Activated CD8-positive, alpha-beta memory T cell treated with anti-CD3 and anti-CD28 coated beads, Interleukin-2, amount 50 U/mL, for 48 hours (primary cell): ENCODE results near the gene OPRL1.

Experiments
- DNase-seq: peaks from one replicate; pipeline ENCODE4 v3.0.0-alpha.2; 2020

Gene OPRL1

DNA sequence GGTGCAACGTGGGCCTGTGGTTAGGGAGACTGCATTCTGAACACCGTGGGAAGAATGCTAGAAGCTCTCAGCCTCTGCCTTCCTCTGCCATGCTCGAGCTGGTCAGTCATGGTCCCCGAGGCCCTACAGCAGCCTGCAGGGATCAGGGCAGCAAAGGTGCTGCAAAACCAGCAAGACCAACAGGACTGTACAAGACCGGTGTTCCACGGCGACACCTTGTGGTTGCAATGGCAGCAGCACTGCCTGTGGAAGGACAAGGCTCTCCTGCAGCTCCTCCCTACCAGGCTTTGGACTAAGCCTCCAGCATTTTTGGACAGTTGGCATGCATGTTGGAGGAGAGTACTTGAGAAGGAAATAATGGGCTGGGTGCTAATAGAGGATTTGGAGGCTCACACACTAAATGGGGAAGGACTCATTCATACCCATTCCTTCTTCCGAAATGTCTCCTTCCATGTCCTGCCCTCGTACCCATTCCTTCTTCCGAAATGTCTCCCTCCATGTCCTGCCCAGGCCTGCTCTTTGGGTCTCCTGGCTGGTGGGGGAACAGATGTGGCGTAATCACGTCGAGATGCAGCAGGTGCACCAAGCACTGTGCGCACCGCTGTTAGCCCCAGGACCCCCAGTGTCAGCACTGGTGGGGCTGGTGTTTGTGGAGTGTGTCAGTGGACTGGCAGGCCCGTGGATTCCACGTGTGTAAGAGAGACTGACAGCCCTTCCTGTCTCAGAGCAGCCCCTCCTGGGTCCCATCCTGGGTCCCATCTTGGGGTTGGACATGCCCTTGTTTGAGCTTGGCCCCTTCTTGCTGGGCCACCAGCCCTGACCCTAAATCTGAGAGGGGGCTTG is 65.8 kb downstream of the OPRL1 start:
- peak; percentile 76 for DNase-seq

DNA sequence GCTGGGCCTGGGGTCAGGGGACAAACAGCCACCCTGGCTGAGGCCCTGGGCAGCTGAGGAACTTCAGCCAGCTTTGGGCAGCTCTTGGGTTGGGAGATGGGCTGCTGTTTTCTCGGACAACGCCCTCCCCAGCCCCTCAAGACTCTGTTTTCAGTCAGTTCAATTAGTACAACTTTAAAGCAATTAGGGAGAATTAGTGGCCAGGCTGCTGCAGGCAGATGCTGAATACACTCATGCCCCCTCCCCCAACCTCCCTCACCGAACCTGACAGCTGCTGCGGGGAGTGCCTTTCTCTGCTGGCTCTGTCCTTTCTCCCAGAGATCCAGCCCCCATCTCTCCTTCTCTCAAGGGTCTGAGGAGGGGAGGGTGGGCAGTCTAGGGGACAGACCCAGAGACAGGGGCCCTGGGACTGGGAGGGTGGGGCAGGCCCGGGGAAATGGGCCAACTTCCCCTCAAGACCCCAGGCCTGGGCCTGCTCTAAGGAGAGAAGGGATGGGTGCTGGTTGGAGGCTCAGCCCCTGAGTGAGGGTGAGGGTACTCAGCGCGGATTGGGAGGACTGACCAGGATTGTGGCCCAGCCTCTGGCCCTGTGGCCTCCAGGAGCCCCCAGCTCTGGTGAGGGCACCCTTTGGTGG is 66.5 kb downstream of the OPRL1 start:
- DNase-seq, result no peak

DNA sequence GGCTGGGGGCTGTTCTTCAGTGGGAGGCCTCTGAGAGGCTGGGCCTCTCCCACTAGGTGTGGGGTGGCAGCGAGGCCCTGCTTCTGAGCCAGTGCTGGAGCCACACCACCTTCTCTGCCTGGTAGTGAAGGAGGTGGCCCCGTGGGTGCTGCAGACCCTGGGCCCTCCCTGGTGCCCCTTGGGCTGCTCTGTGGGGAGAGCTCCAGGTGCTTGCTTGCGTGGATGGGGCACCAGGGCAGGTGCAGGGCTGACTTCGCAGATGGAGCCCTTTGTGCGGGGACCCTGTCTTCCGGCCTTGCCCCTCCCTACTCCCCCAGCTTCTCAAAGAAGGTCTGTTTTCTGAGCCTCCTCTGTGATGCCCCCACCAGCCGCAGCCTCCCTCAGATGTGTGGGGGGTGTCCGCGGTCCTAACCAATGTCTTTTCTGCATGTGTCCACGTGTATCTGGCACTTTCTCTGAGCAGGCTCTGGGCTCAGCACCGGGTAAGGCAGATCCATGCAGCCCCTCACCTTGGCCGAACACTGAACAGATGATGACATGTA is 67.1 kb downstream of the OPRL1 start:
- DNase-seq, result no peak

DNA sequence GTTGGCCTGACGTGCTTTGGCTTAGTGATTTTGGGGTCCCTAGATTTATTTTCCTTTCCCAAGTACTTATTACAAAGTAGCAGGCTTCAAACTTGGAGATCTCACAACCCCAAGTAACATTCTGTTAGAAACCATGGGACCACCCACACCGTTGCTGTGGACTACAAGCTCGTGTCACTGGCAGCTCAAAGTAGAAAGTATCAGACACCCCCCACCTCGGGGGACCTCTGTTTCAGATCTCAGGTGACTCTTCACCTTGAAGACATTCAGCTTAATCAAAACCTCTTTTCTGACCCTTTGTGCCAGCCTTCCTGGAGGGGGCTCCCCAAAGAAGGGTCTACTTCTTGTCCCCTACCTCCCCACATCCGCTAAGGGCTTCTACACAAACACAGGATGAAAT is 68.7 kb downstream of the OPRL1 start:
- DNase-seq, result no peak

DNA sequence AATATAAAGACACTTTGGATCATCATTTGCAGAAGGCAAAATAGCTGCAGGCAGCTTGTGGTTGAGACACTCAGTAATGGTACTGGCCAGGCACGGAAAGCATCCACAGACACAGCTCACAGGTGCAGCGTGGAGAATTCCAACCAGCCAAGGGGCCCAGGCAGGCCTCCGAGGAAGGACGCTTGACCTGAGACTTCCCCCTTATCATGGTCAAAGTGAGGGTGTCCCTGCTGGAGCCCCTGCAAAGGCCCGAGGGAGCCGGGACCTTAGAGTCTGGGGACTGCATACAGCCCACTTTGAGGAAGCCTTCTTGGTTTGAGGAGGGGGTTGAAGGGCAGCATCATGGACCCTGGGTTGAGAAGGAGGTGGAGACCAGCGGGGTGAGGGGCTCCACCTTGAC is 69.3 kb downstream of the OPRL1 start:
- DNase-seq, result no peak

DNA sequence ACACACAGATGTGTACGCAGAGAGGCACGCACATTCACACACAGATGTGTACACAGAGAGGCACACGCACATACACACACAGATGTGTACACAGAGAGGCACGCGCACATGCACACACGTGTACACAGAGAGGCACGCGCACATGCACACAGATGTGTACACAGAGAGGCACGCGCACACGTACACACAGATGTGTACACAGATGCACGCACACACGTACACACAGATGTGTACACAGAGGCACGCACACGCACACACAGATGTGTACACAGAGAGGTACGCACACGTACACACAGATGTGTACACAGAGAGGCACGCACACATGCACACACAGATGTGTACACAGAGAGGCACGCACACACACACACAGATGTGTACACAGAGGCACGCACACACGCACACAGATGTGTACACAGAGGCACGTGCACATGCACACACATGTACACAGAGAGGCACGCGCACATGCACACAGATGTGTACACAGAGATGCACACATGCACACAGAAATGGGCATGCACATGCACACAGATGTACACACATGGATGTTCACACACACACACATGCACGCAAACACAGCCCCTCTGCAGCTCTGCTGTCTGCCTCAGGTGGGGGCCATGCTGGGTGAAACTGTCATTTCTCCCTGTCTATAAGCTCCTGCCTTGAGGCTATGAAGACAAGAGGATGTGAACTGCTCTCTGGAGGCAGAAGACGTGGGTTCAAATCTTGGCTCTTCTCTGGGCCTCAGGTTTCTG is 70.1 kb downstream of the OPRL1 start:
- no peak for DNase-seq
